GM06990 (cell line): ENCODE measurements around the gene ELOVL6.

Source experiments
- DNase-seq: peaks from one replicate; pipeline ENCODE4 v3.0.0-alpha.2; 2011; ENCODE audit not compliant: insufficient read length; ENCODE audit errors: extremely low read depth
- H3K27me3 ChIP-seq: replicated peaks from 2 replicates; pipeline ENCODE4 v1.6.0; 2011; ENCODE audit warnings: low read length; ENCODE audit not compliant: control insufficient read depth, insufficient read depth
- H3K36me3 ChIP-seq: 2 replicates; pipeline ENCODE4 v1.5.1; 2011; ENCODE audit warnings: low read length; ENCODE audit not compliant: control insufficient read depth, insufficient read depth
- H3K4me3 ChIP-seq: replicated peaks from 2 replicates; pipeline ENCODE4 v1.5.1; 2011; ENCODE audit warnings: low read depth, mild to moderate bottlenecking, control low read depth, low read length
- TF ChIP-seq, protein P1 (sequence below): IDR thresholded peaks from 2 replicates; pipeline ENCODE4 v1.5.1; 2011; ENCODE audit warnings: low read length, control low read depth, mild to moderate bottlenecking, inconsistent platforms; ENCODE audit not compliant: insufficient read depth, poor library complexity, severe bottlenecking

The ELOVL6 gene

DNA sequence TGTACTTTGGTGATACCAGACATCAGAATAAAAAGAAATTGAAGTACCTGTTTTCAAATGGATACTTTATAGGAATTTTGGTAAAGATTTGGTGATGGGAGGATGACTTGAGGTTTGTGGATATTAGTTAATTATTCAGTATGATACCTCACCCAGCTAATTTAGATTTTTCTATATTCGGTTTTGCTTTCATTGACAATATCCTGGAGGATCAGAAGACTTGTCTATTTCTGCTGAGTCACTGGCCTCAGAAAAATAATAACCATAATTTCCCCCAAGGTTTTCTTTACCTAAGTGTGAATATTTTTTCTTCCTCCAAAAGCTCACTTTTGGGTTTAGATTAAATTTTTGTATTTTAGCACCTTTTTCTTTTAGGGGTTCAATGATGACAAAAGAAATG lies 185.5 kb downstream of the ELOVL6 start:
- TF ChIP-seq, protein P1, sequence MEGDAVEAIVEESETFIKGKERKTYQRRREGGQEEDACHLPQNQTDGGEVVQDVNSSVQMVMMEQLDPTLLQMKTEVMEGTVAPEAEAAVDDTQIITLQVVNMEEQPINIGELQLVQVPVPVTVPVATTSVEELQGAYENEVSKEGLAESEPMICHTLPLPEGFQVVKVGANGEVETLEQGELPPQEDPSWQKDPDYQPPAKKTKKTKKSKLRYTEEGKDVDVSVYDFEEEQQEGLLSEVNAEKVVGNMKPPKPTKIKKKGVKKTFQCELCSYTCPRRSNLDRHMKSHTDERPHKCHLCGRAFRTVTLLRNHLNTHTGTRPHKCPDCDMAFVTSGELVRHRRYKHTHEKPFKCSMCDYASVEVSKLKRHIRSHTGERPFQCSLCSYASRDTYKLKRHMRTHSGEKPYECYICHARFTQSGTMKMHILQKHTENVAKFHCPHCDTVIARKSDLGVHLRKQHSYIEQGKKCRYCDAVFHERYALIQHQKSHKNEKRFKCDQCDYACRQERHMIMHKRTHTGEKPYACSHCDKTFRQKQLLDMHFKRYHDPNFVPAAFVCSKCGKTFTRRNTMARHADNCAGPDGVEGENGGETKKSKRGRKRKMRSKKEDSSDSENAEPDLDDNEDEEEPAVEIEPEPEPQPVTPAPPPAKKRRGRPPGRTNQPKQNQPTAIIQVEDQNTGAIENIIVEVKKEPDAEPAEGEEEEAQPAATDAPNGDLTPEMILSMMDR: no peak
- DNase-seq: no peak
- no peaks in the 10 kb centered on the region for H3K27me3 ChIP-seq
- no peak overlapping the region for H3K4me3 ChIP-seq
- H3K36me3 ChIP-seq: no peaks in the 10 kb centered on the region

GRCh38 chr4:110010797-110011196 lies 187.6 kb downstream of the ELOVL6 start:
- Histone ChIP-seq H3K36me3 (no peaks in the 10 kb centered on the region), H3K4me3 (no peak overlapping the region), H3K27me3 (no peaks in the 10 kb centered on the region)
- TF ChIP-seq, protein P1: no peak
- no peak for DNase-seq

- H3K36me3 ChIP-seq: no peaks in the 10 kb centered on the region
- H3K4me3 ChIP-seq: no peak overlapping the region
- no peaks in the 10 kb centered on the region for H3K27me3 ChIP-seq
- TF ChIP-seq, protein P1: no peak
- DNase-seq: no peak
These were observed 188.9 kb downstream of the ELOVL6 start for GRCh38 chr4:110009550-110009949.

DNA sequence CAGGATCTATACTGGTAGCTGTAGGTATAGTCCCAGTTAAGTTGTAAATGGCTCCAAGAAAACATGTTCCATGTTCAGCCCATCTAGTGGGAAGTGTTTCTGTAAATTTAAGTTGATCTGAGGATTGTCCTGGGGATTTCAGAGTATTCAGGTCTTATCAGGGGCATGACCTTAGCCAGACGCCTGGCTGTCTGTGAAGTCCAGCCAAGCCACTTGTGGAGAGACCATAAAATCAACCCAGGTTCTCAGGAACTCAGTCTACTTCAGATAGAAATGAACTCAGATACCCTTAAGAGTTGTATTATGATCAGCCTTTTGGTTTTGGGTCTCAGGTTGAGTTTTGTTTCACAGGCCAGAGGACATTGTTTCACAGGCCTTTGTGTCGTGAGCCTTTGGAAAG lies 189.9 kb downstream of the ELOVL6 start:
- DNase-seq: no peak
- H3K4me3 ChIP-seq: no peak overlapping the region
- no peaks in the 10 kb centered on the region for H3K27me3 ChIP-seq
- no peaks in the 10 kb centered on the region for H3K36me3 ChIP-seq
- TF ChIP-seq, protein P1: no peak

- no peaks in the 10 kb centered on the region for H3K36me3 ChIP-seq
- no peak for DNase-seq
- TF ChIP-seq, protein P1: no peak
- no peaks in the 10 kb centered on the region for H3K27me3 ChIP-seq
- H3K4me3 ChIP-seq: no peak overlapping the region
These were observed 191.2 kb downstream of the ELOVL6 start for GRCh38 chr4:110007217-110007616.

DNA sequence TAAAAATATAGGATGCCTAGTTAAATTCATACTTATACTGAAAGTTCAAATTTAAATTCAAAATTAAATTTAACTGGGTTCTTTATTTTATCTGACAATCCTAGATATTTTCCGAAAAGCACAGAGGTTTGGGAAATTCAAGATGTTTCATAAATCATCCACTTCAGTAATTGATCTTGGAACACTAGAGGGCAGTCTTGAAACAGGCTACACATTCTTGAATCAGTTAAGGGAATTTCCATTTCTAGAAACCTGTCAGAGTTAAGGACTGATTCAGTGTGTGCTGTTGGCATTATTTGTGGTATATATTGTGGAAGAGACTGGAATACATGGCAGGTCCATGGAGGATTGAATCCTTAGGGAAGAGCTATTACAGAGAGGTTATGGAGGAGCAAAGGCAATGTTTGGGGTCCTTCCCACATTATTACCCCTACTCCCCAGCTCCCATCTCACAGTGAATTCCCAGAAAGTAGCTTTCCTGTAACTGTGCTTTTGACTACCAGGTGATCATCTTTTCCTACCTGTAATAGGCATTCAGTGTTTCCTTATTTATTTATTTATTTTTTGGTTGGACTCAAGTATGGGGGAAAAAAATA lies 192.9 kb downstream of the ELOVL6 start:
- peak; percentile 39 for DNase-seq
- no peak overlapping the region for H3K4me3 ChIP-seq
- H3K27me3 ChIP-seq: no peaks in the 10 kb centered on the region
- TF ChIP-seq, protein P1: peak; percentile 62
- H3K36me3 ChIP-seq: no peaks in the 10 kb centered on the region
